Measurements from ENCODE around the gene OGFOD2. TPM values are rescaled to one million over a fixed set of nuclear protein-coding genes. Genes with fewer than 3 reads are reported as not detected.

Gene OGFOD2
- total RNA-seq, 1 experiment from 2014 or later, result 8.5 TPM

- no peak overlapping the region for H3K27ac ChIP-seq (ENCODE audit: low read length)
- peaks cover 29% of the 10 kb centered on the region for H3K4me1 ChIP-seq (ENCODE audit: low read length)
- peaks cover 13% of the 10 kb centered on the region; the same call in 1 of the 2 replicates for H3K36me3 ChIP-seq (ENCODE audit: insufficient read depth, low read length)
Observed at GRCh38 chr12:122982477-122982815, 7.4 kb downstream of the OGFOD2 start.

GRCh38 chr12:122982963-122983788, 8.1 kb downstream of the OGFOD2 start:
- no peak for DNase-seq
- no peaks in the 10 kb centered on the region for H3K9me3 ChIP-seq (ENCODE audit: low read length)
- no peak overlapping the region for H3K9ac ChIP-seq (ENCODE audit: low read length)
- H3K4me1 ChIP-seq (ENCODE audit: low read length), result peaks cover 29% of the 10 kb centered on the region
- no peaks in the 10 kb centered on the region for H3K9me2 ChIP-seq (replicated peaks; ENCODE audit: insufficient read depth, low read length)
- H3K4me3 ChIP-seq (ENCODE audit: low read length), result no peak overlapping the region
- H3K27me3 ChIP-seq (ENCODE audit: low read length), result no peaks in the 10 kb centered on the region
- H2AFZ ChIP-seq (ENCODE audit: low read length), result no peak overlapping the region
- H3K4me2 ChIP-seq (ENCODE audit: low read depth, low read length, poor library complexity, severe bottlenecking), result no peak overlapping the region
- peaks cover 14% of the 10 kb centered on the region for H3K79me2 ChIP-seq (ENCODE audit: low read length)
- peaks cover 22% of the 10 kb centered on the region for H4K20me1 ChIP-seq (ENCODE audit: insufficient read depth, low read depth, low read length)
- peaks cover 13% of the 10 kb centered on the region; the same call in 1 of the 2 replicates for H3K36me3 ChIP-seq (ENCODE audit: insufficient read depth, low read length)
- no peak overlapping the region for H3K27ac ChIP-seq (ENCODE audit: low read length)

More at GRCh38 chr12:122982477-122982815, 7.4 kb downstream of the OGFOD2 start:
- no peaks in the 10 kb centered on the region for H3K27me3 ChIP-seq (ENCODE audit: low read length)
- peak overlapping the region; percentile 78 for H3K9ac ChIP-seq (ENCODE audit: low read length)
- peaks cover 22% of the 10 kb centered on the region for H4K20me1 ChIP-seq (ENCODE audit: insufficient read depth, low read depth, low read length)
- H3K79me2 ChIP-seq (ENCODE audit: low read length), result peaks cover 17% of the 10 kb centered on the region
- H3K4me2 ChIP-seq (ENCODE audit: low read depth, low read length, poor library complexity, severe bottlenecking), result peak overlapping the region; percentile 80
- no peak for DNase-seq
- H3K9me3 ChIP-seq (ENCODE audit: low read length), result no peaks in the 10 kb centered on the region
- no peaks in the 10 kb centered on the region for H3K9me2 ChIP-seq (replicated peaks; ENCODE audit: insufficient read depth, low read length)
- H3K4me3 ChIP-seq (ENCODE audit: low read length), result peak overlapping the region; percentile 70; the same call in 1 of the 2 replicates
- H2AFZ ChIP-seq (ENCODE audit: low read length), result no peak overlapping the region

GRCh38 chr12:122983789-122984515, 8.9 kb downstream of the OGFOD2 start:
- no peak overlapping the region for H3K4me2 ChIP-seq (ENCODE audit: low read depth, low read length, poor library complexity, severe bottlenecking)
- no peaks in the 10 kb centered on the region for H3K9me2 ChIP-seq (replicated peaks; ENCODE audit: insufficient read depth, low read length)
- peaks cover 14% of the 10 kb centered on the region for H3K79me2 ChIP-seq (ENCODE audit: low read length)
- H4K20me1 ChIP-seq (ENCODE audit: insufficient read depth, low read depth, low read length), result peaks cover 22% of the 10 kb centered on the region
- no peak for DNase-seq
- peaks cover 13% of the 10 kb centered on the region; the same call in 1 of the 2 replicates for H3K36me3 ChIP-seq (ENCODE audit: insufficient read depth, low read length)
- H3K4me1 ChIP-seq (ENCODE audit: low read length), result peaks cover 25% of the 10 kb centered on the region
- H2AFZ ChIP-seq (ENCODE audit: low read length), result no peak overlapping the region
- H3K4me3 ChIP-seq (ENCODE audit: low read length), result no peak overlapping the region
- no peak overlapping the region for H3K27ac ChIP-seq (ENCODE audit: low read length)
- H3K27me3 ChIP-seq (ENCODE audit: low read length), result no peaks in the 10 kb centered on the region
- H3K9ac ChIP-seq (ENCODE audit: low read length), result no peak overlapping the region
- no peaks in the 10 kb centered on the region for H3K9me3 ChIP-seq (ENCODE audit: low read length)

- no peaks in the 10 kb centered on the region for H3K27me3 ChIP-seq (ENCODE audit: low read length)
- H3K4me1 ChIP-seq (ENCODE audit: low read length), result peaks cover 16% of the 10 kb centered on the region
- H2AFZ ChIP-seq (ENCODE audit: low read length), result no peak overlapping the region
- no peak overlapping the region for H3K27ac ChIP-seq (ENCODE audit: low read length)
- no peaks in the 10 kb centered on the region for H3K9me2 ChIP-seq (replicated peaks; ENCODE audit: insufficient read depth, low read length)
- peaks cover 13% of the 10 kb centered on the region; the same call in 1 of the 2 replicates for H3K36me3 ChIP-seq (ENCODE audit: insufficient read depth, low read length)
- no peaks in the 10 kb centered on the region for H3K9me3 ChIP-seq (ENCODE audit: low read length)
- H3K4me3 ChIP-seq (ENCODE audit: low read length), result no peak overlapping the region
- no peak overlapping the region for H3K9ac ChIP-seq (ENCODE audit: low read length)
- DNase-seq, result no peak
- no peak overlapping the region for H3K4me2 ChIP-seq (ENCODE audit: low read depth, low read length, poor library complexity, severe bottlenecking)
- peaks cover 22% of the 10 kb centered on the region for H4K20me1 ChIP-seq (ENCODE audit: insufficient read depth, low read depth, low read length)
- peaks cover 14% of the 10 kb centered on the region for H3K79me2 ChIP-seq (ENCODE audit: low read length)
Observed at GRCh38 chr12:122984612-122985337, 9.7 kb downstream of the OGFOD2 start.

GRCh38 chr12:122985338-122986257, 10.6 kb downstream of the OGFOD2 start:
- no peak overlapping the region for H2AFZ ChIP-seq (ENCODE audit: low read length)
- no peak overlapping the region for H3K9ac ChIP-seq (ENCODE audit: low read length)

GRCh38 chr12:122986258-122986871, 11.3 kb downstream of the OGFOD2 start:
- H3K4me3 ChIP-seq (ENCODE audit: low read length), result no peak overlapping the region
- H3K79me2 ChIP-seq (ENCODE audit: low read length), result peaks cover 7% of the 10 kb centered on the region
- no peak overlapping the region for H3K9ac ChIP-seq (ENCODE audit: low read length)
- H3K36me3 ChIP-seq (ENCODE audit: insufficient read depth, low read length), result peaks cover 13% of the 10 kb centered on the region; the same call in 1 of the 2 replicates
- H2AFZ ChIP-seq (ENCODE audit: low read length), result no peak overlapping the region
- H3K27me3 ChIP-seq (ENCODE audit: low read length), result no peaks in the 10 kb centered on the region
- H3K4me2 ChIP-seq (ENCODE audit: low read depth, low read length, poor library complexity, severe bottlenecking), result no peak overlapping the region
- H4K20me1 ChIP-seq (ENCODE audit: insufficient read depth, low read depth, low read length), result peaks cover 22% of the 10 kb centered on the region
- DNase-seq, result no peak
- peaks cover 15% of the 10 kb centered on the region for H3K4me1 ChIP-seq (ENCODE audit: low read length)
- no peak overlapping the region for H3K27ac ChIP-seq (ENCODE audit: low read length)
- no peaks in the 10 kb centered on the region for H3K9me3 ChIP-seq (ENCODE audit: low read length)
- no peaks in the 10 kb centered on the region for H3K9me2 ChIP-seq (replicated peaks; ENCODE audit: insufficient read depth, low read length)

More at GRCh38 chr12:122985338-122986257, 10.6 kb downstream of the OGFOD2 start:
- Histone ChIP-seq H3K9me3 (ENCODE audit: low read length) (no peaks in the 10 kb centered on the region), H3K27me3 (ENCODE audit: low read length) (no peaks in the 10 kb centered on the region), H3K27ac (ENCODE audit: low read length) (no peak overlapping the region), H4K20me1 (ENCODE audit: insufficient read depth, low read depth, low read length) (peaks cover 22% of the 10 kb centered on the region), H3K36me3 (ENCODE audit: insufficient read depth, low read length) (peaks cover 13% of the 10 kb centered on the region; the same call in 1 of the 2 replicates), H3K4me3 (ENCODE audit: low read length) (no peak overlapping the region), H3K79me2 (ENCODE audit: low read length) (peaks cover 14% of the 10 kb centered on the region), H3K9me2 (replicated peaks; ENCODE audit: insufficient read depth, low read length) (no peaks in the 10 kb centered on the region), H3K4me2 (ENCODE audit: low read depth, low read length, poor library complexity, severe bottlenecking) (no peak overlapping the region), H3K4me1 (ENCODE audit: low read length) (peaks cover 15% of the 10 kb centered on the region)
- no peak for DNase-seq
